Glutamatergic neuron (in vitro differentiated cells): ENCODE measurements around the gene LOXL3. TPM values are rescaled to one million over a fixed set of nuclear protein-coding genes. Genes with fewer than 3 reads are reported as not detected.

Experiments
- DNase-seq: peaks from one replicate; pipeline ENCODE4 v3.0.0; 2022
- H3K27ac Mint-ChIP-seq: one replicate; pipeline ENCODE4 v1.8.0; 2020; ENCODE audit warnings: mild to moderate bottlenecking, mixed read lengths, inconsistent platforms; ENCODE audit not compliant: unreplicated experiment
- H3K27me3 Mint-ChIP-seq: one replicate; pipeline ENCODE4 v1.8.0; 2020; ENCODE audit warnings: mild to moderate bottlenecking, moderate library complexity, mixed read lengths, inconsistent platforms; ENCODE audit not compliant: unreplicated experiment
- H3K36me3 Mint-ChIP-seq: one replicate; pipeline ENCODE4 v1.8.0; 2020; ENCODE audit warnings: mild to moderate bottlenecking, mixed read lengths, inconsistent platforms; ENCODE audit not compliant: unreplicated experiment
- H3K4me1 Mint-ChIP-seq: one replicate; pipeline ENCODE4 v1.8.0; 2020; ENCODE audit warnings: mild to moderate bottlenecking, low read depth, mixed read lengths, inconsistent platforms; ENCODE audit not compliant: unreplicated experiment
- H3K4me3 Mint-ChIP-seq: one replicate; pipeline ENCODE4 v1.8.0; 2020; ENCODE audit warnings: mild to moderate bottlenecking, mixed read lengths, inconsistent platforms; ENCODE audit not compliant: unreplicated experiment
- H3K9me3 Mint-ChIP-seq: one replicate; pipeline ENCODE4 v1.8.0; 2020; ENCODE audit warnings: mild to moderate bottlenecking, moderate library complexity, mixed read lengths, inconsistent platforms; ENCODE audit not compliant: unreplicated experiment
- long read RNA-seq: library from polyadenylated mRNA; unstranded; transcript quantifications from one replicate; pipeline ENCODE4 v2.0.0, GENCODE V29; 2020; ENCODE audit not compliant: unreplicated experiment
- total RNA-seq: library from RNA; stranded (reverse); fragmentation: NEBNext Ultra II Directional; extraction: Animal tissue kit (Norgen Biotek cat#: 25700); gene quantifications from one replicate; pipeline ENCODE4 v1.2.1, GENCODE V29; 2021; ENCODE audit not compliant: unreplicated experiment
- TF ChIP-seq, protein P1 (sequence below): fragments of 200-600 bp; sonication (generic); IDR thresholded peaks from one replicate; pipeline ENCODE4 v1.5.0; 2021; ENCODE audit not compliant: partially characterized antibody, unreplicated experiment

LOXL3 gene, protein sequence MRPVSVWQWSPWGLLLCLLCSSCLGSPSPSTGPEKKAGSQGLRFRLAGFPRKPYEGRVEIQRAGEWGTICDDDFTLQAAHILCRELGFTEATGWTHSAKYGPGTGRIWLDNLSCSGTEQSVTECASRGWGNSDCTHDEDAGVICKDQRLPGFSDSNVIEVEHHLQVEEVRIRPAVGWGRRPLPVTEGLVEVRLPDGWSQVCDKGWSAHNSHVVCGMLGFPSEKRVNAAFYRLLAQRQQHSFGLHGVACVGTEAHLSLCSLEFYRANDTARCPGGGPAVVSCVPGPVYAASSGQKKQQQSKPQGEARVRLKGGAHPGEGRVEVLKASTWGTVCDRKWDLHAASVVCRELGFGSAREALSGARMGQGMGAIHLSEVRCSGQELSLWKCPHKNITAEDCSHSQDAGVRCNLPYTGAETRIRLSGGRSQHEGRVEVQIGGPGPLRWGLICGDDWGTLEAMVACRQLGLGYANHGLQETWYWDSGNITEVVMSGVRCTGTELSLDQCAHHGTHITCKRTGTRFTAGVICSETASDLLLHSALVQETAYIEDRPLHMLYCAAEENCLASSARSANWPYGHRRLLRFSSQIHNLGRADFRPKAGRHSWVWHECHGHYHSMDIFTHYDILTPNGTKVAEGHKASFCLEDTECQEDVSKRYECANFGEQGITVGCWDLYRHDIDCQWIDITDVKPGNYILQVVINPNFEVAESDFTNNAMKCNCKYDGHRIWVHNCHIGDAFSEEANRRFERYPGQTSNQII
- total RNA-seq: 64.2 TPM
- long read RNA-seq, transcript LOXL3-202 (12 exons, 2,398 nt): minor isoform, 7 of 31 reads
- long read RNA-seq, transcript LOXL3-201 (14 exons, 3,502 nt): major isoform, 12 of 31 reads
- long read RNA-seq, partial matches to known transcripts: 4 of 31 reads
- long read RNA-seq, other reads (novel, unspliced or antisense): 8 of 31 reads

DNA sequence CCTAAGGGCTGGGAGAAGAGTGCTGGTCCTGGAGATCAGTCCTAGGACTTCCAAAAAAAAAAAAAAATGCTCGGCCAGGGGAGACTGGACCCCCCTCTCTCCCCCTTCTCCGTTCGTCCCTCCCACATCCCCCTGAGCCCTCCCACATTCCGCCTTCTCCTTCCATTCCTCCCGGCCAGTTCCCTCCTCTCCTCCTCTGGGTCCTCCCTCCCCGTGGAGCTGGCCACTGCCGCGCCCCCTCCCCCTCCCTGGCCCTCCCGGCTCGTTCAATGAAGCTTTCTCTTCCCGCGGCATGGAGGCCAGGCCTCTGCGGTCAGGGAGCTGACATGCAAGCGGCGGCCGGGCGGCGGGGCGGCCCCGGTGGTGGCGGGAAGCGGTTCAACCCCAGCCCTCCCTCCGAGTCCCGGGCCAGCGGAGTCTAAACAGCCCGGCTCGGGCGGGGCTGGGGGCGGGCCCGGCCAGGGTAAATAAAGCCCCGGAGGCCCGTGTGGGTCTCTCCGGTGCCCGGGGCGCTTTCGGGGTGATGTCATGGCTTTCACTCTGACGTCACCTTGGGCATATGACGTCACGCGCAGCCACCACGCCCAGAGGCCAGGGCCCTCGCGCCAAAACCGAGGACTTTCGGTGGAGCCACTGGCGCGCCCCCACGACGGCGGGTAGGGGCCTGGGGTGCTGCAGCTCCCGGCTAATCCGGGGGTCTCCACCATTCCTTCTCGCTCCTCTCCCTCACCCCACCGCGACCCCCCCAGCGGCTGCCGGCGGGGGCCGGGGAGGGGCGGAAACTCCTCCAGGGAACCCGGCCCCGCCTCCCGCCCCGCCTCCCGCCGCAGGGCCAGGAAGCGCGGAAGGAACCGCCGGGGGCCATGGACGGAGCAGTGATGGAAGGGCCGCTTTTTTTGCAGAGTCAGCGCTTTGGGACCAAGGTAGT, at the start of gene LOXL3, which contains the start of gene DOK1:
Gene LOXL3 (minus strand): TSS at position 51 of the 928 bp plus-strand sequence. CDS start 1,308 bp downstream, outside the sequence.
Gene DOK1 (plus strand): TSS at position 829 of the 928 bp plus-strand sequence. CDS start 35 bp downstream, at position 864.
- peaks cover 13% of the 10 kb centered on the region for H3K9me3 Mint-ChIP-seq
- H3K27ac Mint-ChIP-seq: peak within 1 kb of the TSS; percentile 91
- H3K27me3 Mint-ChIP-seq: peaks cover 35% of the 10 kb centered on the region
- peaks cover 28% of the 10 kb centered on the region for H3K4me1 Mint-ChIP-seq
- peak within 1 kb of the TSS; percentile 99 for H3K4me3 Mint-ChIP-seq
- TF ChIP-seq, protein P1, sequence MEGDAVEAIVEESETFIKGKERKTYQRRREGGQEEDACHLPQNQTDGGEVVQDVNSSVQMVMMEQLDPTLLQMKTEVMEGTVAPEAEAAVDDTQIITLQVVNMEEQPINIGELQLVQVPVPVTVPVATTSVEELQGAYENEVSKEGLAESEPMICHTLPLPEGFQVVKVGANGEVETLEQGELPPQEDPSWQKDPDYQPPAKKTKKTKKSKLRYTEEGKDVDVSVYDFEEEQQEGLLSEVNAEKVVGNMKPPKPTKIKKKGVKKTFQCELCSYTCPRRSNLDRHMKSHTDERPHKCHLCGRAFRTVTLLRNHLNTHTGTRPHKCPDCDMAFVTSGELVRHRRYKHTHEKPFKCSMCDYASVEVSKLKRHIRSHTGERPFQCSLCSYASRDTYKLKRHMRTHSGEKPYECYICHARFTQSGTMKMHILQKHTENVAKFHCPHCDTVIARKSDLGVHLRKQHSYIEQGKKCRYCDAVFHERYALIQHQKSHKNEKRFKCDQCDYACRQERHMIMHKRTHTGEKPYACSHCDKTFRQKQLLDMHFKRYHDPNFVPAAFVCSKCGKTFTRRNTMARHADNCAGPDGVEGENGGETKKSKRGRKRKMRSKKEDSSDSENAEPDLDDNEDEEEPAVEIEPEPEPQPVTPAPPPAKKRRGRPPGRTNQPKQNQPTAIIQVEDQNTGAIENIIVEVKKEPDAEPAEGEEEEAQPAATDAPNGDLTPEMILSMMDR: no peak
- peak; percentile 89 for DNase-seq
- peaks cover 9% of the 10 kb centered on the region for H3K36me3 Mint-ChIP-seq

DNA sequence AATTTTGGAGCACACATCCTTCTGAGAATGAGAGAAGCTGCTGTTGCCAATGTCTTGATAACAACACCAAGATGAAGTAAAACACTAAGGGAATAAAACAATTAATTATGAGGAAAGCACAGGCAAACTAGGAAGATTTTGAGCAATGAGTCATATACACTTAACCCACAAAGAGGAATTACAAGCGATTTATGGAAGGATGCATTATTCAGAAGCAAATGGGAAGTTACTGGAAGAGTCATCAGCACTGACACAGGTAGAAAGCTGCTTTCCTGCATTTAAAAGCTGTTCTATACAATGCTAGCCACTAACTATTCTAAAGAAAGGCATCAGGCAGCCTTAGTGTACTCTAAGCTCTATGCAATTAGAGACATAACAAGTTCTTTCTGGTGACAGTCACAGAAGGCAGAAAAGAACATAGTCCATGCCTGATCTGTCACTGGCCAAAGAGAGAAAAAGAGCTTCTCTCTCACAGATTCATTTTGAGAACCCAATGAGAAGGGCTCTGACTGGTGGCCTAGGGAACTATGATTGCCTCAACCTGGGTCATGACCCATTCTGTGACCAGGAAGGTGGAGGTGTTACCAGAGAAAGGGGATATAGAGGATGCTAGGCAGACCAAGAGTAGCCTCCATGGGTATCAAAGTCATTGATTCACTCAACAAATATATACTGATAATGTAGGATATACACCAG, 49.0 kb upstream of the LOXL3 start:
- H3K4me1 Mint-ChIP-seq: peaks cover 12% of the 10 kb centered on the region
- no peak overlapping the region for H3K4me3 Mint-ChIP-seq
- no peak for DNase-seq
- TF ChIP-seq, protein P1: no peak
- H3K27ac Mint-ChIP-seq: no peak overlapping the region
- H3K36me3 Mint-ChIP-seq: no peaks in the 10 kb centered on the region
- H3K9me3 Mint-ChIP-seq: peaks cover under 1% of the 10 kb centered on the region
- peaks cover under 1% of the 10 kb centered on the region for H3K27me3 Mint-ChIP-seq

DNA sequence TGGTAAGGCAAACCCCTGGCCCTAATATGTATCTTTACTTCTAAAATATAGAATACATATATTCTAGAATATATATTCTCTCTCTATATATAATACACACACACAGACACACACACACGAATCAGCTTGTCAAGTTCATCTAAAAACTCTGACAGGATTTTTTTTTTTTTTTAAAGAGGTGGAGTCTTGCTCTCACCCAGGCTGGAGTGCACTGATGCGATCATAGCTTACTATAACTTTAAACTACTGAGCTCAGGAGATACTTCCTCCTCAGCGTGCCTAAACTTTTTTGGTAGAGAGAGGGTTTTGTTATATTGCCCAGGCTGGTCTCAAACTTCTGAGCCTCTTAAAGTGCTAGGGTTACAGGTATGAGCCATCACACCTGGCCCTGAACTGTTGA, 45.9 kb upstream of the LOXL3 start:
- Mint-ChIP-seq H3K27me3 (peaks cover 8% of the 10 kb centered on the region), H3K36me3 (no peaks in the 10 kb centered on the region), H3K4me1 (peaks cover 21% of the 10 kb centered on the region), H3K27ac (no peak overlapping the region), H3K4me3 (no peak overlapping the region), H3K9me3 (peaks cover 7% of the 10 kb centered on the region)
- no peak for DNase-seq
- TF ChIP-seq, protein P1: no peak

DNA sequence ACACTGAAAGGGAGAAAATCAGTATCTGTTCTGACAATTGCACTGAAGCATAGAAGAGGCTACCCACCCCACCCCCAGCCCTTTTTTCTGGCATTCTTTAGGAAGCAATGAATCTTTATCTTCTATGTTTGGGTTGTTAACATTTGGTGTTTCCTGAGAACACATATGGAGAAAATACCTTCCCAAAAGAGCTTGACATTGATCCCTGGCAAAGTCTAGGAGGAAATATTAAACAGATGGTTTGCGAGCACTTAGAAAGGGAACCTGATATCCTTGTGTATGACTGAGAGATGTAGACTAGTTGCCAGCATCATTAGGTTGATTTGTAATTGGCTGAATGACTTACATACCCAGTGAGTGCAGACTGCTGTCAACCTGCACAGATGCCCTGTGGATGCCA, 43.7 kb upstream of the LOXL3 start:
- TF ChIP-seq, protein P1: no peak
- H3K4me1 Mint-ChIP-seq: peaks cover 13% of the 10 kb centered on the region

More for the DNA sequence above, 43.7 kb upstream of the LOXL3 start:
- no peaks in the 10 kb centered on the region for H3K36me3 Mint-ChIP-seq
- peaks cover 7% of the 10 kb centered on the region for H3K9me3 Mint-ChIP-seq
- H3K4me3 Mint-ChIP-seq: peak overlapping the region; percentile 27
- DNase-seq: peak; percentile 24
- H3K27ac Mint-ChIP-seq: peak overlapping the region; percentile 91
- peaks cover 8% of the 10 kb centered on the region for H3K27me3 Mint-ChIP-seq
